ENCODE results near the gene CYP4A11. TPM values are rescaled to one million over a fixed set of nuclear protein-coding genes. Genes with fewer than 3 reads are reported as not detected.
"Not testable (repeated sequence)": the region's sequence is repeated elsewhere in the genome, so short reads cannot be mapped to it uniquely, and the experiment has no call there.

CYP4A11 gene
- total RNA-seq, 1 donor: not detected

GRCh38 chr1:46936788-46937187 is 4.5 kb downstream of the CYP4A11 start:
- no peak for DNase-seq (ENCODE audit: low read depth)
- no peak for TF ChIP-seq CTCF (IDR thresholded peaks at IDR 0.05; ENCODE audit: insufficient read depth, low read depth, low read length)
- H3K4me3 ChIP-seq (ENCODE audit: low read depth, low read length): no peak overlapping the region

GRCh38 chr1:46934852-46935251 is 6.4 kb downstream of the CYP4A11 start:
- DNase-seq (ENCODE audit: low read depth); H3K4me3 ChIP-seq (ENCODE audit: low read depth, low read length): not testable (repeated sequence)

GRCh38 chr1:46932020-46932419 is 9.3 kb downstream of the CYP4A11 start:
- not testable (repeated sequence) for DNase-seq (ENCODE audit: low read depth)

GRCh38 chr1:46931151-46931550 is 10.1 kb downstream of the CYP4A11 start:
- TF ChIP-seq CTCF (IDR thresholded peaks at IDR 0.05; ENCODE audit: insufficient read depth, low read depth, low read length): no peak
- no peak for DNase-seq (ENCODE audit: low read depth)
- no peak overlapping the region for H3K4me3 ChIP-seq (ENCODE audit: low read depth, low read length)

More at GRCh38 chr1:46932020-46932419, 9.3 kb downstream of the CYP4A11 start:
- not testable (repeated sequence) for H3K4me3 ChIP-seq (ENCODE audit: low read depth, low read length)

GRCh38 chr1:46927249-46927835 is 13.9 kb downstream of the CYP4A11 start:
- TF ChIP-seq CTCF (IDR thresholded peaks at IDR 0.05; ENCODE audit: insufficient read depth, low read depth, low read length): no peak
- DNase-seq (ENCODE audit: low read depth): no peak
- no peak overlapping the region for H3K4me3 ChIP-seq (ENCODE audit: low read depth, low read length)

GRCh38 chr1:46910790-46911189 is 30.5 kb downstream of the CYP4A11 start:
- no peak overlapping the region for H3K4me3 ChIP-seq (ENCODE audit: low read depth, low read length)
- no peak for DNase-seq (ENCODE audit: low read depth)
- no peak for TF ChIP-seq CTCF (IDR thresholded peaks at IDR 0.05; ENCODE audit: insufficient read depth, low read depth, low read length)

- TF ChIP-seq CTCF (IDR thresholded peaks at IDR 0.05; ENCODE audit: insufficient read depth, low read depth, low read length): no peak
- no peak for DNase-seq (ENCODE audit: low read depth)
- no peak overlapping the region for H3K4me3 ChIP-seq (ENCODE audit: low read depth, low read length)
These were observed 37.8 kb downstream of the CYP4A11 start for GRCh38 chr1:46903481-46903880.

GRCh38 chr1:46900401-46900800 is 40.9 kb downstream of the CYP4A11 start:
- TF ChIP-seq CTCF (IDR thresholded peaks at IDR 0.05; ENCODE audit: insufficient read depth, low read depth, low read length): no peak
- no peak for DNase-seq (ENCODE audit: low read depth)
- no peak overlapping the region for H3K4me3 ChIP-seq (ENCODE audit: low read depth, low read length)

GRCh38 chr1:46881656-46882055 is 59.6 kb downstream of the CYP4A11 start:
- not testable (repeated sequence) for DNase-seq (ENCODE audit: low read depth); H3K4me3 ChIP-seq (ENCODE audit: low read depth, low read length)
